ENCODE results near the gene HOXB6.

DNA sequence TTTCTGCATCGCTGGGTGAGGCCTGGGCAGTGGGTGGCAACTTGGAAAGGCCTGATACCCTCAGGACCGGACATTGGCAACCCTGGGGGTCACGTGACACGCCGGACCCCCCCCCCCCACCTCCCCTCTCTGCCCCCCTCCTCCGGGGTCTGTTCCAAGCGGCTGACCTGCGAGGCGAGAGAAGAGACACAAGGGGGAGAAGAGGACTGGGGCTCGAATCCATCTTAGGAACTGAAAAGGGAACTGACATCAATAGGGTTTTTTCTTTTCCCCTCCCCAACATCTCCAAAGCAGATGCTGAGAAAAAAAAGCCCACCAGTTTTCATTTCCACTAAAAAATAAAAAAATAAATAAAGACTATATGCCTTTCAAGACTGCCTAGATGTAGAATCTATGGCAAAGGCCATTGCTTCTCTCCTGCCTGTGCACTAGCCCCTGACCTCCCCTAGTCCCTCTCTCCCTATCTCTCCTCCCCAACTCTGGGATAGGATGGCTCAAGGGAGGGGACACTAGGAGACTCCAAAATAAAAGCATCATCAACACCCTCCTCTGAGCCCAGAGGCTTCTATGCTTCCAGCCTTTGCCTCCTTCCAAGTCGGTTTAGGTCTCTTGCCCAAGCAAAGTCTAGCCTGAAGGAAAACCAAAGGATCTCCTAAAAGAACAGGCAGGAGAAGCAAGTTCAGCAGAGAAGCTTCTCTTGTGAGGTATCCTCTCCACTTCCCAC, 52.2 kb downstream of the HOXB6 start:
- TF ChIP-seq, protein P1, sequence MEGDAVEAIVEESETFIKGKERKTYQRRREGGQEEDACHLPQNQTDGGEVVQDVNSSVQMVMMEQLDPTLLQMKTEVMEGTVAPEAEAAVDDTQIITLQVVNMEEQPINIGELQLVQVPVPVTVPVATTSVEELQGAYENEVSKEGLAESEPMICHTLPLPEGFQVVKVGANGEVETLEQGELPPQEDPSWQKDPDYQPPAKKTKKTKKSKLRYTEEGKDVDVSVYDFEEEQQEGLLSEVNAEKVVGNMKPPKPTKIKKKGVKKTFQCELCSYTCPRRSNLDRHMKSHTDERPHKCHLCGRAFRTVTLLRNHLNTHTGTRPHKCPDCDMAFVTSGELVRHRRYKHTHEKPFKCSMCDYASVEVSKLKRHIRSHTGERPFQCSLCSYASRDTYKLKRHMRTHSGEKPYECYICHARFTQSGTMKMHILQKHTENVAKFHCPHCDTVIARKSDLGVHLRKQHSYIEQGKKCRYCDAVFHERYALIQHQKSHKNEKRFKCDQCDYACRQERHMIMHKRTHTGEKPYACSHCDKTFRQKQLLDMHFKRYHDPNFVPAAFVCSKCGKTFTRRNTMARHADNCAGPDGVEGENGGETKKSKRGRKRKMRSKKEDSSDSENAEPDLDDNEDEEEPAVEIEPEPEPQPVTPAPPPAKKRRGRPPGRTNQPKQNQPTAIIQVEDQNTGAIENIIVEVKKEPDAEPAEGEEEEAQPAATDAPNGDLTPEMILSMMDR (IDR thresholded peaks at IDR 0.05), result no peak
- no peak for TF ChIP-seq ZFX (IDR thresholded peaks at IDR 0.05; ENCODE audit: borderline replicate concordance)

All from 22Rv1 (cell line).